Endothelial cell of umbilical vein (primary cell): ENCODE measurements around the gene RACGAP1. TPM values are rescaled to one million over a fixed set of nuclear protein-coding genes. Genes with fewer than 3 reads are reported as not detected.

ENCODE experiments used
- BruUV-seq: library from RNA; stranded (reverse); fragments of 400-500 nt; replicated peaks from 2 replicates; lab custom pipeline; 2021; lab: Mats Ljungman, UMichigan
- CTCF ChIA-PET: fragments of 300-600, 350-600 bp; sonication (Branson Sonifier 250); formaldehyde crosslinking; loops from one replicate; lab custom pipeline; 2021; ENCODE audit warnings: antibody characterized with exemption, inconsistent platforms; lab: Charles Lee
- POLR2A ChIA-PET: fragments of 300-600, 350-600 bp; sonication (Branson Sonifier 250); formaldehyde crosslinking; loops from one replicate; lab custom pipeline; 2021; ENCODE audit warnings: antibody characterized with exemption, inconsistent platforms; lab: Charles Lee
- DNase-seq: peaks from one replicate; pipeline ENCODE4 v3.0.0-alpha.2; 2011; ENCODE audit warnings: low read depth, low spot score
- FAIRE-seq: peaks from 2 replicates; lab custom pipeline; 2011; peaks lifted over from hg19 to GRCh38; lab: Jason Lieb, UNC
- H2AFZ ChIP-seq: 2 replicates; pipeline ENCODE4 v1.6.0; 2012; ENCODE audit warnings: low read depth, low read length, control low read depth, inconsistent platforms
- H3K27ac ChIP-seq: 2 replicates; pipeline ENCODE4 v1.5.1; 2011; ENCODE audit warnings: low read depth, mild to moderate bottlenecking, control low read depth, low read length, moderate library complexity; ENCODE audit not compliant: insufficient read depth
- H3K27me3 ChIP-seq, 2 experiments: 2 replicates each; pipeline versions ENCODE4 v1.6.0 to v1.6.1; 2011; ENCODE audit warnings: low read length in 2 of 2, mixed read lengths in 1 of 2; ENCODE audit not compliant: control insufficient read depth in 2 of 2, insufficient read depth in 2 of 2
- H3K36me3 ChIP-seq, 2 experiments: 2 replicates in 1 of 2; 3 replicates in 1 of 2; pipeline ENCODE4 v1.5.1; 2011; ENCODE audit warnings: low read length in 2 of 2, mild to moderate bottlenecking in 1 of 2, moderate library complexity in 1 of 2; ENCODE audit not compliant: control insufficient read depth in 2 of 2, insufficient read depth in 2 of 2; ENCODE audit errors: extremely low read depth in 1 of 2
- H3K4me1 ChIP-seq: 3 replicates; pipeline ENCODE4 v1.5.1; 2011; ENCODE audit warnings: mild to moderate bottlenecking, low read length; ENCODE audit not compliant: control insufficient read depth, insufficient read depth; ENCODE audit errors: extremely low read depth
- H3K4me2 ChIP-seq: 2 replicates; pipeline ENCODE4 v1.6.1; 2011; ENCODE audit warnings: low read length, control low read depth, mixed read lengths; ENCODE audit not compliant: insufficient read depth
- H3K4me3 ChIP-seq, 3 experiments: fragments of 200-600 bp in 1 of 3; sonication (generic), shearing (Covaris generic) in 1 of 3; replicated peaks in 1 of 3; 2 replicates each; pipeline ENCODE4 v1.5.1; 2011 to 2016; ENCODE audit warnings: control low read depth in 3 of 3, low read length in 3 of 3, mild to moderate bottlenecking in 2 of 3, inconsistent platforms in 1 of 3, low read depth in 1 of 3, moderate library complexity in 1 of 3; ENCODE audit not compliant: insufficient read depth in 1 of 3
- H3K79me2 ChIP-seq: 2 replicates; pipeline ENCODE4 v1.6.0; 2012; ENCODE audit warnings: low read length, inconsistent platforms; ENCODE audit not compliant: control insufficient read depth, insufficient read depth
- H3K9ac ChIP-seq: replicated peaks from 2 replicates; pipeline ENCODE3; 2011; ENCODE audit warnings: low read length, control low read depth; ENCODE audit not compliant: insufficient read depth; ENCODE audit errors: extremely low read depth
- H3K9me1 ChIP-seq: replicated peaks from 3 replicates; pipeline ENCODE4 v1.6.0; 2011; ENCODE audit warnings: mild to moderate bottlenecking, low read length; ENCODE audit not compliant: control insufficient read depth, insufficient read depth; ENCODE audit errors: extremely low read depth
- H3K9me3 ChIP-seq: replicated peaks from 2 replicates; pipeline ENCODE4 v1.5.1; 2012; ENCODE audit warnings: low read length, inconsistent platforms; ENCODE audit not compliant: control insufficient read depth, insufficient read depth
- H4K20me1 ChIP-seq: replicated peaks from 2 replicates; pipeline ENCODE3; 2011; ENCODE audit warnings: mild to moderate bottlenecking, low read length; ENCODE audit not compliant: control insufficient read depth, insufficient read depth; ENCODE audit errors: extremely low read depth
- EZH2 ChIP-seq: IDR thresholded peaks from 2 replicates; pipeline ENCODE4 v1.6.1; 2012; ENCODE audit warnings: borderline replicate concordance, low read depth, mild to moderate bottlenecking, moderate library complexity, low read length, inconsistent platforms; ENCODE audit not compliant: severe bottlenecking
- FOS ChIP-seq: IDR thresholded peaks from 2 replicates; pipeline ENCODE4 v1.6.1; 2011; ENCODE audit warnings: mild to moderate bottlenecking, low read length, moderate library complexity, borderline replicate concordance; ENCODE audit not compliant: insufficient read depth
- GATA2 ChIP-seq: IDR thresholded peaks from 2 replicates; pipeline ENCODE4 v1.7.0; 2011; ENCODE audit warnings: low read depth, mild to moderate bottlenecking, moderate library complexity, mixed read lengths, low read length; ENCODE audit not compliant: insufficient read length, insufficient read depth
- JUN ChIP-seq: IDR thresholded peaks from 2 replicates; pipeline ENCODE4 v1.6.1; 2011; ENCODE audit warnings: borderline replicate concordance, low read depth; ENCODE audit not compliant: insufficient read length, insufficient read depth
- MYC ChIP-seq: IDR thresholded peaks from one replicate; pipeline ENCODE4 v1.6.1; 2011; ENCODE audit warnings: mild to moderate bottlenecking, low read depth, low read length
- POLR2A ChIP-seq: IDR thresholded peaks from 2 replicates; pipeline ENCODE4 v1.6.1; 2012; ENCODE audit warnings: low read depth, mild to moderate bottlenecking, control low read depth, low read length
- POLR2AphosphoS5 ChIP-seq: IDR thresholded peaks from 2 replicates; pipeline ENCODE4 v1.6.1; 2012; ENCODE audit warnings: low read depth, mild to moderate bottlenecking, control low read depth, low read length, moderate library complexity; ENCODE audit not compliant: insufficient read depth
- dilution Hi-C: fragments of 300-500 bp; cut with MboI; formaldehyde crosslinking; loops from one replicate; pipeline ENCODE4 v1.15.0; 2019; ENCODE audit warnings: low sequenced_read_pairs; ENCODE audit not compliant: extremely low pct_ligation_motif_present
- intact Hi-C: fragments of 100-400 bp; cut with micrococcal nuclease; formaldehyde crosslinking; loops from one replicate; pipeline ENCODE4 v1.10.0; 2022
- polyA plus RNA-seq, 4 experiments: library from polyadenylated mRNA; depleted of rRNA in 3 of 4; stranded (reverse) in 3 of 4; unstranded in 1 of 4; fragments of >200 nt; gene quantifications; 2 replicates each; pipeline versions ENCODE4 v1.2.1 to v1.2.3, GENCODE V29; 2011 to 2012; ENCODE audit warnings: missing spikeins in 1 of 4
- total RNA-seq: library from RNA; stranded (reverse); gene quantifications from 2 replicates; pipeline ENCODE4 v1.2.3, GENCODE V29; 2021
- TF ChIP-seq, protein P1 (sequence below), 2 donors: IDR thresholded peaks; 1 replicate in 1 of 2; 2 replicates in 1 of 2; pipeline ENCODE4 v1.5.1; 2011; ENCODE audit warnings: low read length in 2 of 2, mild to moderate bottlenecking in 2 of 2, moderate library complexity in 2 of 2, control low read depth in 1 of 2, inconsistent platforms in 1 of 2, low read depth in 1 of 2; ENCODE audit not compliant: insufficient read depth in 1 of 2; ENCODE audit errors: extremely low read depth in 1 of 2
- TF ChIP-seq, protein P2 (sequence below): IDR thresholded peaks from 2 replicates; pipeline ENCODE4 v1.6.1; 2011; ENCODE audit not compliant: insufficient read depth, insufficient read length

The RACGAP1 gene
- total and polyA plus RNA-seq, 2 donors (not counting 3 experiments of a cell fraction or from before 2014, with no cell fraction given): 16.5 to 56.3 TPM

DNA sequence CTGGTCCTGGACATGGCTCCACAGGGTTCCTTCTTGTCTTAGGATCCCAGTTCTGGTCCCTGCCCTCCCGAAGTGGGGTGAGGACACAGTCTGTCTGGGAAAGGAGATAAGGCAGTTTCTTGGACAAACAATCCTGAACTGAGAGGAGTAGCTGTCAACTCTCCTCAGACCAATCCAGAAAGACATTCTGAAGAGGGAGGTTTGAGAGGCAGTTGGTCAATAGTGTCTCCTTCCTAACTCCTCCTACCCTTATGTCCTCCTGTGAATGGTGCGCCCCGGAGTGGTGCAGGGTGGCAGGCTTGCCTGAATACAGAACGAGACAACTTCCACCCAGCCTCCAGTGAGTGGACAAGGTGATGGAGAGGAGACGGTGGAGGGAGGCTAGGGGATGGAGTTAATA, 16.7 kb upstream of the RACGAP1 start:
- TF ChIP-seq FOS (no peak), EZH2 (no peak)
- FAIRE-seq (no peak), DNase-seq (no peak)
- dilution Hi-C loops (no loop called here), intact Hi-C loops (no loop called here)
- BruUV-seq: no TSS peak
- Histone ChIP-seq H2AFZ (no peak overlapping the region), H3K27me3 (no peaks in the 10 kb centered on the region), H3K36me3 (no peaks in the 10 kb centered on the region), H3K9me3 (no peaks in the 10 kb centered on the region), H3K79me2 (no peaks in the 10 kb centered on the region), H3K4me1 (no peaks in the 10 kb centered on the region), H3K9me1 (no peaks in the 10 kb centered on the region), H3K4me2 (no peak overlapping the region), H3K9ac (no peak overlapping the region), H3K27ac (no peak overlapping the region), H3K4me3 (no peak overlapping the region), H4K20me1 (no peaks in the 10 kb centered on the region)
- CTCF ChIA-PET: interaction anchor here (3.4 kb wide), 1 partner anchor 28 kb away, joined by 15 read pairs; no protein-coding TSS in a partner anchor
- POLR2A ChIA-PET: no interaction called here

DNA sequence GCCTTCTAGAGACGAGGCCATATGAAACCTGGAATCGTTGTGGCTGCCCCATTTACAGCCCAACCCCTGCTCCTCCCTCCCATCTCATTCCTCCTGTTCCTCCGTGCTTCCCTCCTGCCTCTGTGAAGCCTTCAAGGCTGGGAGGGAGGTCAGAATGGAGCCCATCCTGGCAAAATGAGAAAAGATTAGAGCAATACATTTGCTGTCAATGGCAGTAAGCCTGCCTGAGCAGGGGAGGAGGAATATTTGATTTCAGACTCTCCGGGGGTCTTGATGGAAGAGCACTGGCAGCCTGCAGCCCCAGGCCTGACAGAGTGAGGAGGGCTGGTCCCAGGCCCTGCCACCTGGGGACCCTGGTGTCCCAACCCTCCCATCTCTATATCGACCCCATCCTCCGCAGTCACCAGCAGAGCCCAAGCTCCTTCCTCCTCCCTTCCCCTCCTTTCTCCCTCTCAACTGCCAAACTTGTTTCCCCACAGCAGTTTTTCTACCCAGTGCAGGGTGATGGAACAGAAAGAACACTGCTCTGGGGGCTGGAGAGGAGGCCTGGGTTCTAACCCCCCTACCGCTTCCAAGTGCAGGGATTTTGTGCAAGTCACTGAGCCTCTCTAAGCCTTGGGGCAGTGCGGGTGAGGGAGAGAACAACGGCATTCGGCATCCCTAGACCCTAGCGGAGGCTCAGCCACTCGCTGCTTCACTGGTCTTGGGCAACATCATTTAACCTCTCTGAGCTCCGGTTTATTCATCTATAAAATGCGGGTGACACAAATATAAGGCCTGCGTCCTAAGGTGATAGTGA, 16.0 kb upstream of the RACGAP1 start:
- H3K27ac ChIP-seq: no peak overlapping the region
- H3K4me2 ChIP-seq: no peak overlapping the region
- BruUV-seq: no TSS peak
- no peak for DNase-seq
- no peaks in the 10 kb centered on the region for H3K9me1 ChIP-seq
- ChIA-PET POLR2A (no interaction called here), CTCF (interaction anchor here (4.1 to 6.7 kb wide), 3 partner anchors 10 to 73 kb away, joined by 37 to 191 read pairs (median 55); no protein-coding TSS in a partner anchor)
- no peak overlapping the region for H3K4me3 ChIP-seq
- H3K36me3 ChIP-seq: no peaks in the 10 kb centered on the region
- peaks cover 2% of the 10 kb centered on the region in 2 experiments for H3K27me3 ChIP-seq
- no peaks in the 10 kb centered on the region for H3K9me3 ChIP-seq
- no peaks in the 10 kb centered on the region for H3K4me1 ChIP-seq
- no peak overlapping the region for H2AFZ ChIP-seq
- TF ChIP-seq JUN: no peak
- no peak for TF ChIP-seq POLR2A
- no peak for TF ChIP-seq EZH2
- TF ChIP-seq POLR2AphosphoS5: no peak
- TF ChIP-seq MYC: no peak
- no peak for TF ChIP-seq FOS
- TF ChIP-seq, protein P1, sequence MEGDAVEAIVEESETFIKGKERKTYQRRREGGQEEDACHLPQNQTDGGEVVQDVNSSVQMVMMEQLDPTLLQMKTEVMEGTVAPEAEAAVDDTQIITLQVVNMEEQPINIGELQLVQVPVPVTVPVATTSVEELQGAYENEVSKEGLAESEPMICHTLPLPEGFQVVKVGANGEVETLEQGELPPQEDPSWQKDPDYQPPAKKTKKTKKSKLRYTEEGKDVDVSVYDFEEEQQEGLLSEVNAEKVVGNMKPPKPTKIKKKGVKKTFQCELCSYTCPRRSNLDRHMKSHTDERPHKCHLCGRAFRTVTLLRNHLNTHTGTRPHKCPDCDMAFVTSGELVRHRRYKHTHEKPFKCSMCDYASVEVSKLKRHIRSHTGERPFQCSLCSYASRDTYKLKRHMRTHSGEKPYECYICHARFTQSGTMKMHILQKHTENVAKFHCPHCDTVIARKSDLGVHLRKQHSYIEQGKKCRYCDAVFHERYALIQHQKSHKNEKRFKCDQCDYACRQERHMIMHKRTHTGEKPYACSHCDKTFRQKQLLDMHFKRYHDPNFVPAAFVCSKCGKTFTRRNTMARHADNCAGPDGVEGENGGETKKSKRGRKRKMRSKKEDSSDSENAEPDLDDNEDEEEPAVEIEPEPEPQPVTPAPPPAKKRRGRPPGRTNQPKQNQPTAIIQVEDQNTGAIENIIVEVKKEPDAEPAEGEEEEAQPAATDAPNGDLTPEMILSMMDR (IDR thresholded peaks at IDR 0.05; ENCODE audit: extremely low read depth in 1 of 2, insufficient read depth in 1 of 2, low read depth in 1 of 2, low read length in 2 of 2): no peak
- no peak for TF ChIP-seq GATA2
- TF ChIP-seq, protein P2, sequence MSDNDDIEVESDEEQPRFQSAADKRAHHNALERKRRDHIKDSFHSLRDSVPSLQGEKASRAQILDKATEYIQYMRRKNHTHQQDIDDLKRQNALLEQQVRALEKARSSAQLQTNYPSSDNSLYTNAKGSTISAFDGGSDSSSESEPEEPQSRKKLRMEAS: no peak
- dilution Hi-C loops (no loop called here), intact Hi-C loops (no loop called here)
- FAIRE-seq: no peak
- no peaks in the 10 kb centered on the region for H3K79me2 ChIP-seq
- no peaks in the 10 kb centered on the region for H4K20me1 ChIP-seq
- no peak overlapping the region for H3K9ac ChIP-seq
